OCI-LY7 (cell line): ENCODE results near the gene ATXN1. TPM values are rescaled to one million over a fixed set of nuclear protein-coding genes. Genes with fewer than 3 reads are reported as not detected.

Experiments used
- BruUV-seq: library from RNA; stranded (reverse); fragments of 400-500 nt; replicated peaks from 2 replicates; lab custom pipeline; 2021; lab: Mats Ljungman, UMichigan
- CTCF ChIA-PET: fragments of 300-600 bp; sonication (Branson Sonifier 250); formaldehyde crosslinking; loops from one replicate; lab custom pipeline; 2022; ENCODE audit warnings: antibody characterized with exemption; ENCODE audit not compliant: unreplicated experiment; lab: Charles Lee
- POLR2A ChIA-PET: fragments of 300-600 bp; sonication (Branson Sonifier 250); formaldehyde crosslinking; loops from one replicate; lab custom pipeline; 2022; ENCODE audit warnings: antibody characterized with exemption; lab: Charles Lee
- DNase-seq: peaks from one replicate; pipeline ENCODE4 v3.0.0-alpha.2; 2015; ENCODE audit warnings: low spot score
- H2AFZ ChIP-seq: fragments of 200-600 bp; sonication (generic), shearing (Covaris generic); 2 replicates; pipeline ENCODE4 v1.6.1; 2014; ENCODE audit warnings: mild to moderate bottlenecking, antibody characterized with exemption, low read length, moderate library complexity
- H3K27ac ChIP-seq: fragments of 200-600 bp; sonication (generic); 2 replicates; pipeline ENCODE4 v1.5.1; 2014; ENCODE audit warnings: mixed run types, low read depth, mild to moderate bottlenecking, moderate library complexity, low read length, inconsistent platforms; ENCODE audit not compliant: poor library complexity, severe bottlenecking
- H3K36me3 ChIP-seq: fragments of 200-600 bp; sonication (generic); 2 replicates; pipeline ENCODE4 v1.6.1; 2014; ENCODE audit warnings: mild to moderate bottlenecking, antibody characterized with exemption, low read length, moderate library complexity, mixed read lengths; ENCODE audit not compliant: insufficient read depth
- H3K4me1 ChIP-seq: fragments of 200-600 bp; sonication (generic); 2 replicates; pipeline ENCODE4 v1.5.1; 2014; ENCODE audit warnings: mild to moderate bottlenecking, low read length; ENCODE audit not compliant: insufficient read depth, poor library complexity, severe bottlenecking
- H3K4me2 ChIP-seq: fragments of 200-600 bp; sonication (generic); 2 replicates; pipeline ENCODE4 v1.6.1; 2014; ENCODE audit warnings: mild to moderate bottlenecking, low read length
- H3K4me3 ChIP-seq: fragments of 200-600 bp; sonication (generic); 2 replicates; pipeline ENCODE4 v1.5.1; 2014; ENCODE audit warnings: mild to moderate bottlenecking, low read depth, low read length; ENCODE audit not compliant: poor library complexity, severe bottlenecking
- H3K79me2 ChIP-seq: fragments of 200-600 bp; sonication (generic); 2 replicates; pipeline ENCODE4 v1.6.1; 2016; ENCODE audit warnings: low read depth, mild to moderate bottlenecking, low read length, moderate library complexity, mixed read lengths; ENCODE audit not compliant: insufficient read depth
- H3K9me2 ChIP-seq: fragments of 200-600 bp; sonication (generic); 2 replicates; pipeline ENCODE4 v1.6.1; 2016; ENCODE audit warnings: mild to moderate bottlenecking, low read length, mixed read lengths; ENCODE audit not compliant: insufficient read depth
- H3K9me3 ChIP-seq: fragments of 200-600 bp; sonication (generic); 2 replicates; pipeline ENCODE4 v1.6.1; 2014; ENCODE audit warnings: mild to moderate bottlenecking, mixed run types, low read length, mixed read lengths
- H4K20me1 ChIP-seq: fragments of 200-600 bp; sonication (generic); 2 replicates; pipeline ENCODE4 v1.6.1; 2014; ENCODE audit warnings: mild to moderate bottlenecking, antibody characterized with exemption, low read length, moderate library complexity, mixed read lengths; ENCODE audit not compliant: insufficient read depth
- EZH2phosphoT487 ChIP-seq: fragments of 200-600 bp; sonication (generic); IDR thresholded peaks from 2 replicates; pipeline ENCODE4 v1.6.1; 2018; ENCODE audit warnings: low read depth, borderline replicate concordance, mild to moderate bottlenecking, mixed run types, antibody characterized with exemption, low read length, moderate library complexity, mixed read lengths
- intact Hi-C: fragments of 100-400 bp; cut with micrococcal nuclease; formaldehyde crosslinking; loops from one replicate; pipeline ENCODE4 v1.10.0; 2022; ENCODE audit not compliant: unreplicated experiment
- total RNA-seq, 2 experiments: library from RNA; depleted of rRNA in 1 of 2; stranded (reverse); fragments of >200 nt in 1 of 2; shearing (Covaris generic) in 1 of 2; gene quantifications; 2 replicates each; pipeline ENCODE4 v1.2.3, GENCODE V29; 2014 to 2022
- TF ChIP-seq, protein P1 (sequence below): fragments of 200-600 bp; sonication (generic); conservative IDR thresholded peaks from 2 replicates; pipeline ENCODE4 v1.5.1; 2014; ENCODE audit warnings: mild to moderate bottlenecking, antibody characterized with exemption, low read length, moderate library complexity, mixed read lengths

Gene ATXN1
- total RNA-seq, 2 experiments from 2014 or later, result not detected

DNA sequence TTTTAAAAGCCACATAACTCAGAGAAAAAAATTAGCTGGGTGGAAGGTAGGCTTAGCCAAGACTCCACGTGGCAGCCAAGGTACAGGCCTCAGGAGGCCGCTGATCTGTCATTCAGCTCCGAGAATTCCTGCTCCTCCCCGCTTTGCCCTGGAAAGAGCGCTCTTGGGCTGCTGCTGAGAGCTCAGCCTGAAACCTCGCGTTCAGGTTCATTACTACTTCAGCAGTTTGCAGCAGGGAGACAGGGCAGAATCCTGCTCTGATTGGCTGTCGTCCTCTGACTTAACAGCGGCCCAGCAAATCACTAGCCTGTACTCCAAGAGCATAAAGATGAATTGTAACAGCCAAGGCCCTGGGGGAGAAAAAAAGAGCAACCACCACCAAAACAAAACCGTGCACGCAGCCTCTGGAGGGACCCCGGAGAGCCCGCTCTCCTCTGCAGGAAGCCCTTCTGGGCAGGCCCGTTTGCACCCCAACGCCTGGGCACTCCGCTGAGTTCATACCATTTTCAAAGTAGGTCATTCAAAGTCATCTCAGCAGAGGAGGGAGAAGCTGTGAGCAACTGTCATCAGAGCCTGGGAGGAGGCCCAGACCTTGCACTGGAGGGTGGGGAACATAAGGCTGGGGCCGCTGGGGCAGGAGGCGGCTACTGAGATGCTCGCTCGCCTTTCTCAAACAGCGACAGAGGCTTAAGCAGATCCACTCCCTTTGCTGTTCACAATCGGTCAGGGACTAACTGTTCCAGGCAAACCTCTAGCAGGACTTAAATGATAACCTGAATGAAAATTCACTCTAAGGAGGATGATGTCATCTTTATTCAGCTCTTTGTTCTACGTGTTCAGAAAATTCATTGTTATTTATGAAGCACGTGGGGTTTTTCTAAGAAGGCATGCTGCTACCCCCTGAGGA, 42.3 kb upstream of the ATXN1 start:
- no TSS peak for BruUV-seq
- CTCF ChIA-PET, result no interaction called here
- Histone ChIP-seq H3K4me3 (no peak overlapping the region), H3K4me1 (no peaks in the 10 kb centered on the region), H4K20me1 (no peaks in the 10 kb centered on the region), H2AFZ (no peak overlapping the region), H3K27ac (no peak overlapping the region), H3K79me2 (no peaks in the 10 kb centered on the region), H3K9me2 (no peaks in the 10 kb centered on the region), H3K4me2 (no peak overlapping the region), H3K9me3 (no peaks in the 10 kb centered on the region), H3K36me3 (no peaks in the 10 kb centered on the region)
- intact Hi-C loops, result no loop called here
- TF ChIP-seq, protein P1, sequence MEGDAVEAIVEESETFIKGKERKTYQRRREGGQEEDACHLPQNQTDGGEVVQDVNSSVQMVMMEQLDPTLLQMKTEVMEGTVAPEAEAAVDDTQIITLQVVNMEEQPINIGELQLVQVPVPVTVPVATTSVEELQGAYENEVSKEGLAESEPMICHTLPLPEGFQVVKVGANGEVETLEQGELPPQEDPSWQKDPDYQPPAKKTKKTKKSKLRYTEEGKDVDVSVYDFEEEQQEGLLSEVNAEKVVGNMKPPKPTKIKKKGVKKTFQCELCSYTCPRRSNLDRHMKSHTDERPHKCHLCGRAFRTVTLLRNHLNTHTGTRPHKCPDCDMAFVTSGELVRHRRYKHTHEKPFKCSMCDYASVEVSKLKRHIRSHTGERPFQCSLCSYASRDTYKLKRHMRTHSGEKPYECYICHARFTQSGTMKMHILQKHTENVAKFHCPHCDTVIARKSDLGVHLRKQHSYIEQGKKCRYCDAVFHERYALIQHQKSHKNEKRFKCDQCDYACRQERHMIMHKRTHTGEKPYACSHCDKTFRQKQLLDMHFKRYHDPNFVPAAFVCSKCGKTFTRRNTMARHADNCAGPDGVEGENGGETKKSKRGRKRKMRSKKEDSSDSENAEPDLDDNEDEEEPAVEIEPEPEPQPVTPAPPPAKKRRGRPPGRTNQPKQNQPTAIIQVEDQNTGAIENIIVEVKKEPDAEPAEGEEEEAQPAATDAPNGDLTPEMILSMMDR, result no peak
- no peak for TF ChIP-seq EZH2phosphoT487
- DNase-seq, result no peak
- POLR2A ChIA-PET, result interaction anchor here (1.5 kb wide), 1 partner anchor 10 kb away, joined by 3 read pairs; no protein-coding TSS in a partner anchor

DNA sequence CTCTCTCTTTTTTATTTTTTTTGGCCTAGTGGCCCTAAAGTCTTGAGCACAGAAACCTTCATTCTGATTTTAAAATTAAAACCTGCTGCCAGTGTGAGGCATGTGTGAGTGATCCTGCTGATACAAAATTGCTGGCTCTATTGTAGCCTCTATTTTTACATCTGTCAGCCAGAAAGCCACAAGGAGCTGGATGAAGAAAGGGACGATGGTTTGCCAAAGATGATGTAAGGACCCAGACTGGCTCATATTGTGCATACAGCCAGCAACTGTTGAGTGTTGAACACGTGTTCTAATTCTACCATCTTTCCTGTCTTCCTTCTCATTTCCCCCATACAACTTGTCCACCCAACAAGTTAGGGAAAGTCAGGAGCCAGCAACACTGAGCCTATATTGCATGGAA, 40.8 kb upstream of the ATXN1 start:
- no peaks in the 10 kb centered on the region for H3K79me2 ChIP-seq
- POLR2A ChIA-PET, result interaction anchor here (0.7 to 1.5 kb wide), 2 partner anchors 12 to 24 kb away, joined by 3 to 4 read pairs; no protein-coding TSS in a partner anchor
- H3K9me3 ChIP-seq, result no peaks in the 10 kb centered on the region
- H3K4me1 ChIP-seq, result no peaks in the 10 kb centered on the region
- H3K4me2 ChIP-seq, result no peak overlapping the region
- H4K20me1 ChIP-seq, result no peaks in the 10 kb centered on the region
- H3K9me2 ChIP-seq, result no peaks in the 10 kb centered on the region
- TF ChIP-seq EZH2phosphoT487, result no peak
- TF ChIP-seq, protein P1, result no peak
- no TSS peak for BruUV-seq
- no peak overlapping the region for H2AFZ ChIP-seq
- CTCF ChIA-PET, result no interaction called here
- no peak overlapping the region for H3K4me3 ChIP-seq
- no peak for DNase-seq
- intact Hi-C loops, result no loop called here
- H3K36me3 ChIP-seq, result no peaks in the 10 kb centered on the region
- H3K27ac ChIP-seq, result no peak overlapping the region

DNA sequence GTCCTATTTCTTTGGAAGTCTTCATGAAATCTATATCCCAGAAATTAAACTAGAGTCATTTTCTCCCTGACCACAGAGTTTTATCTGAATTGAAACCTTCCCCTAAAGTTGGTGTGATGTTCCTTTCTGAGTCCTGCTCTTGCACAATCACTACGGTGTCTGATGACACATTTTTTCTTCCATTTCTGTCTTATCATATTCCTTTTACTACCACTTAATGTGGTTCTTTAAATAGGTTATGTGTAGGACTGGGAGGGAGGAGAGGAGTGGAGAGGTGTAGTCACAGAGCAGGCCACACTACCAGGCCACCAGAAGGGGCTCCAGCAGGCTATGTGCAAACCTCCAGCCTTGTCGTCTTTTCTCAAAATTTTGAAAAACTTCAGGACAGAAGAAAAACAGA, 39.7 kb upstream of the ATXN1 start:
- no peak overlapping the region for H3K4me2 ChIP-seq
- H3K4me1 ChIP-seq, result no peaks in the 10 kb centered on the region
- H3K79me2 ChIP-seq, result no peaks in the 10 kb centered on the region
- H2AFZ ChIP-seq, result no peak overlapping the region
- no peak for DNase-seq
- no peak overlapping the region for H3K4me3 ChIP-seq
- no peaks in the 10 kb centered on the region for H3K36me3 ChIP-seq
- intact Hi-C loops, result no loop called here
- TF ChIP-seq, protein P1, result no peak
- TF ChIP-seq EZH2phosphoT487, result no peak
- no peaks in the 10 kb centered on the region for H4K20me1 ChIP-seq
- ChIA-PET POLR2A (interaction anchor here (0.5 to 0.8 kb wide), 2 partner anchors 23 to 240 kb away, joined by 3 read pairs; no protein-coding TSS in a partner anchor), CTCF (no interaction called here)
- H3K9me2 ChIP-seq, result no peaks in the 10 kb centered on the region
- BruUV-seq, result no TSS peak
- no peak overlapping the region for H3K27ac ChIP-seq
- H3K9me3 ChIP-seq, result no peaks in the 10 kb centered on the region
